ENCODE data around the gene BTD.

DNA sequence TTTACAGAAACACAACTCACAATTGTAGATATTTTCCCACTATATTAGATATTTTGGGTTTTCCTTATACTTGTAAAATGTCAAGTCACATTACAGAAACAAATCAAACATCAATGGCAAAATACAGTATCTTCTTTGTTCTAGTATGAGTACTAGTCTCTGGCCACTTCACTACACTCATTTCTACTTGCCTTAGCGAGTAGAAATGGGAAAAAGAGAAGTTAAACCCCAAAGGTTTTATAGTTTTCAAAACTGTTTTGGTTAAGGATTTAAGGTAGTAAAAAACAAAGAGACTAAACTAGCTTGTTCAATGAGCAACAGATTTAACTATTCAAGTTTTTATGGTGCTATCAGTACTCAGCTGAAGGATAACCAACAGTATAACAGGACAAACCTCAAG is 81.7 kb downstream of the BTD start:
- TF ChIP-seq EP300 (IDR thresholded peaks at IDR 0.05; ENCODE audit: borderline replicate concordance) (no peak), TCF12 (IDR thresholded peaks at IDR 0.05; ENCODE audit: low read depth) (no peak), TAF1 (IDR thresholded peaks at IDR 0.05; ENCODE audit: low read depth) (no peak), MAX (IDR thresholded peaks at IDR 0.05) (no peak), NFIC (IDR thresholded peaks at IDR 0.05) (no peak), EGR1 (IDR thresholded peaks at IDR 0.05) (no peak), TEAD4 (IDR thresholded peaks at IDR 0.05) (no peak), CREB1 (IDR thresholded peaks at IDR 0.05; ENCODE audit: low read depth) (no peak), RAD21 (IDR thresholded peaks at IDR 0.05; ENCODE audit: low read depth) (no peak), REST (IDR thresholded peaks at IDR 0.05; ENCODE audit: low read depth) (no peak), ZBTB7A (IDR thresholded peaks at IDR 0.05; ENCODE audit: low read depth) (no peak)

All from Ishikawa (cell line).